Uterus (tissue), 4 donors: Measurements from ENCODE around the gene FANCD2OS. TPM values are rescaled to one million over a fixed set of nuclear protein-coding genes. Genes with fewer than 3 reads are reported as not detected.
"Not testable (repeated sequence)": the region's sequence is repeated elsewhere in the genome, so short reads cannot be mapped to it uniquely, and the experiment has no call there.

Source experiments
- DNase-seq, 2 donors: peaks; one replicate each; pipeline ENCODE4 v3.0.0-alpha.2; 2019 to 2020
- H3K27ac ChIP-seq, 2 donors: fragments of 200-600 bp; sonication (generic); 1 replicate in 1 of 2; 2 replicates in 1 of 2; pipeline ENCODE4 v1.5.1; 2016 to 2018
- H3K27me3 ChIP-seq, 2 donors: fragments of 200-600 bp; sonication (generic); one replicate each; pipeline ENCODE4 v1.5.1; 2018 to 2019; ENCODE audit warnings: control low read depth in 1 of 2
- H3K36me3 ChIP-seq, 2 donors: fragments of 200-600 bp; sonication (generic); one replicate each; pipeline ENCODE4 v1.5.1; 2019; ENCODE audit warnings: control low read depth in 1 of 2
- H3K4me1 ChIP-seq, 2 donors: fragments of 200-600 bp; sonication (generic); one replicate each; pipeline ENCODE4 v1.5.1; 2018 to 2019; ENCODE audit warnings: control low read depth in 1 of 2
- H3K4me3 ChIP-seq, 2 donors: fragments of 200-600 bp; sonication (generic); 1 replicate in 1 of 2; 2 replicates in 1 of 2; pipeline ENCODE4 v1.5.1; 2018 to 2019; ENCODE audit warnings: mild to moderate bottlenecking in 1 of 2
- H3K9me3 ChIP-seq, 2 donors: fragments of 200-600 bp; sonication (generic); one replicate each; pipeline ENCODE4 v1.5.1; 2019; ENCODE audit warnings: control low read depth in 1 of 2
- CTCF ChIP-seq, 4 experiments: fragments of 200-600 bp in 2 of 4; fragments of 450-650 bp in 2 of 4; sonication (generic) in 2 of 4; IDR thresholded peaks; one replicate each; pipeline ENCODE4 v1.5.1; 2016 to 2019; ENCODE audit warnings: antibody characterized with exemption in 4 of 4, mild to moderate bottlenecking in 2 of 4, moderate library complexity in 1 of 4
- POLR2A ChIP-seq, 2 donors: fragments of 450-650 bp; IDR thresholded peaks; one replicate each; pipeline ENCODE4 v1.6.1; 2016; ENCODE audit warnings: antibody characterized with exemption in 2 of 2, mild to moderate bottlenecking in 1 of 2, moderate library complexity in 1 of 2
- intact Hi-C: fragments of 100-400 bp; cut with DNase I; formaldehyde crosslinking; loops from one replicate; pipeline ENCODE4 v1.15.1; 2023; ENCODE audit warnings: low total_unique reads
- total RNA-seq, 4 donors: library from RNA; depleted of rRNA in 3 of 4; stranded (reverse); fragments of >200 nt in 3 of 4; gene quantifications; one replicate each; pipeline versions ENCODE4 v1.1.0 to v1.2.4, GENCODE V29; 2014 to 2023
- donor health status: DM: yes; HTN: yes; CAD: no.

FANCD2OS gene
- total RNA-seq, 4 donors from 2014 or later: not detected

- no peaks in the 10 kb centered on the region for H3K4me1 ChIP-seq
- intact Hi-C loops: no loop called here
- no peak overlapping the region for H3K4me3 ChIP-seq
- DNase-seq: no peak
- no peaks in the 10 kb centered on the region for H3K27me3 ChIP-seq
- TF ChIP-seq POLR2A (IDR thresholded peaks at IDR 0.05) (no peak), CTCF (IDR thresholded peaks at IDR 0.05) (no peak)
- H3K36me3 ChIP-seq: no peaks in the 10 kb centered on the region
- H3K27ac ChIP-seq: no peak overlapping the region
- no peaks in the 10 kb centered on the region for H3K9me3 ChIP-seq
Measured at GRCh38 chr3:10137178-10137577, 29.1 kb upstream of the FANCD2OS start.

- Histone ChIP-seq H3K4me3 (no peak overlapping the region), H3K9me3 (no peaks in the 10 kb centered on the region), H3K27me3 (no peaks in the 10 kb centered on the region), H3K4me1 (no peaks in the 10 kb centered on the region), H3K27ac (no peak overlapping the region), H3K36me3 (no peaks in the 10 kb centered on the region)
- intact Hi-C loops: no loop called here
- DNase-seq: no peak
- TF ChIP-seq POLR2A (IDR thresholded peaks at IDR 0.05) (no peak), CTCF (IDR thresholded peaks at IDR 0.05) (no peak)
Measured at GRCh38 chr3:10136426-10137005, 28.5 kb upstream of the FANCD2OS start.

- H3K27ac ChIP-seq, intact Hi-C loops, H3K27me3 ChIP-seq, H3K9me3 ChIP-seq, H3K36me3 ChIP-seq, H3K4me1 ChIP-seq, DNase-seq, H3K4me3 ChIP-seq: not testable (repeated sequence)
Measured at GRCh38 chr3:10135872-10136271, 27.8 kb upstream of the FANCD2OS start.

- intact Hi-C loops: no loop called here
- no peaks in the 10 kb centered on the region for H3K36me3 ChIP-seq
Measured at GRCh38 chr3:10122724-10123123, 14.7 kb upstream of the FANCD2OS start.

DNA sequence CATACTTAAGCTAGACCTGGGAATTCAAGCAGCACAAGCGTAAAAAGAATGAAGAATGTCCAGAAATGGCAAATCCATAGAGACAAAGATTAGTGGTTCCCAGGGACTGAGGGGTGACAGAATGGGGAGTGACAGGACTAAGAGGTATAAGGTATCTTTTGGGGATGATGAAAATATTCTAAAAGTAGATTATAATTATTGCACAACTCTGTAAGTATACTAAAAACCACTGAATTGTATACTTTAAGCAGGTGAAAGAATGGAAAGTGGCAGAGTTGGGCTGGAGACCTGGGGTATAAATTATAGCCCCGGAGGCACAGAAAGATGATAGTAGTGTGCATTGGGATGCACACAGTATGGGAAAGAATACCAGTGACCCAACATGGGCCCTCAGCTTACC, 13.0 kb upstream of the FANCD2OS start:
- no peaks in the 10 kb centered on the region for H3K36me3 ChIP-seq
- H3K9me3 ChIP-seq: no peaks in the 10 kb centered on the region
- no peak overlapping the region for H3K4me3 ChIP-seq
- no peak for TF ChIP-seq POLR2A (IDR thresholded peaks at IDR 0.05)
- no peak for TF ChIP-seq CTCF (IDR thresholded peaks at IDR 0.05)
- no peak for DNase-seq
- peaks cover 7 to 12% of the 10 kb centered on the region in 2 donors for H3K4me1 ChIP-seq
- no peaks in the 10 kb centered on the region for H3K27me3 ChIP-seq
- intact Hi-C loops: no loop called here
- H3K27ac ChIP-seq: no peak overlapping the region

More at GRCh38 chr3:10122724-10123123, 14.7 kb upstream of the FANCD2OS start:
- Histone ChIP-seq H3K4me3 (no peak overlapping the region), H3K4me1 (peaks cover 0 to 3% of the 10 kb centered on the region in 2 donors), H3K9me3 (no peaks in the 10 kb centered on the region), H3K27me3 (no peaks in the 10 kb centered on the region), H3K27ac (no peak overlapping the region)
- TF ChIP-seq POLR2A (IDR thresholded peaks at IDR 0.05) (no peak), CTCF (IDR thresholded peaks at IDR 0.05) (no peak)
- no peak for DNase-seq

DNA sequence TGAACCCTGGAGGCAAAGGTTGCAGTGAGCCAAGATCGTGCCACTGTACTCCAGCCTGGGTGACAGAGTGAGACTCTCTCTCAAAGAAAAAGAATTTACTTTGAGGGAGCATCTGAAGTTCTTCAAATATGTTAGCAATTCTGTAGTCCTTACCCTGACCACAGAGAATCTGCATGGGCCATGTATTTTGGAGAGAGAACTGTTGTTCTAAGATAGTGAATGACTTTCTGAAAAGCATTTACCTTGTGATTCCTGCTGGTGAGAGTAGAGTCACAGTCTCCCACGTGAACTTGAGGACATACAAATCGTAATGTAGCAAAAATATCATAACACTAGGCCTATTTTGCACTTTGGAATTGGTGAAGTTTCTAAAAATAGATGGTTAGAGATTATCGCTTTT, 11.3 kb upstream of the FANCD2OS start:
- no peak overlapping the region for H3K27ac ChIP-seq
- intact Hi-C loops: no loop called here
- TF ChIP-seq POLR2A (IDR thresholded peaks at IDR 0.05) (no peak), CTCF (IDR thresholded peaks at IDR 0.05) (no peak)
- DNase-seq: no peak
- peaks cover 11 to 12% of the 10 kb centered on the region in 2 donors for H3K4me1 ChIP-seq
- H3K36me3 ChIP-seq: no peaks in the 10 kb centered on the region
- H3K9me3 ChIP-seq: no peaks in the 10 kb centered on the region
- no peak overlapping the region for H3K4me3 ChIP-seq
- H3K27me3 ChIP-seq: no peaks in the 10 kb centered on the region
